Jurkat, Clone E6-1 (cell line): ENCODE data around the gene CHST8.

Experiments used
- DNase-seq: peaks from one replicate; pipeline ENCODE4 v3.0.0-alpha.2; 2011; ENCODE audit warnings: low read depth, low spot score
- H3K4me3 ChIP-seq: 2 replicates; pipeline ENCODE4 v1.5.1; 2011; ENCODE audit warnings: mild to moderate bottlenecking, low read length, control low read depth, moderate library complexity

CHST8 gene

DNA sequence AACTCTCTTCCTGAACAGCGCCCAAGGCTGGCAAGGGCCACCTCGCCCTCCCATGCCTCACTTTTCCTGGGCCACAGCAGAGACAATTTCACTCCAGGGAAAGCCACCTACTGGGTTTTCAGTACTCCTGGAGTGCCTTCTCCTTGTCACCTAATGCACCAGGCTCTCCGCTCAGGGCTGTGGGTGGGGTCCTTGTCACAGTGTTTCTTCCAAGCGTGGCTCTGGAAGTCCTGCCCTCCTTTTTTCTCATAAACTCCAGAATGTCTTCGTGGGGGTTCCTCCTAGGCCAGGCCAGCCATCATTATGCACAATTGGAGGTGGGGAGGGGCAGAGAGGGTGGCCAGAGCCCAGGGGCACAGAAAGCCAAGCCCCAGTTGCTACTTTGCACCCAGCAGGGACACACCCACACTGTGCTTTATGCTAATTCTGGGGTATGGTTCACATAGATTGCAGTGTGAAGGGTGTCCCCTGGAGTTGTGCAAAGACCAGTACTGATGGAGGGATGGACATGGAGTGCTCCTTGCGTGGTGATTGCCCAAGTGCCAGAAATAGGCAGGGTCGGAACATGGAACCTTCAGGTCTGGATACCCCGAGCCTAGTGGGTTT lies 78.8 kb downstream of the CHST8 start:
- DNase-seq: no peak
- H3K4me3 ChIP-seq: no peak overlapping the region

DNA sequence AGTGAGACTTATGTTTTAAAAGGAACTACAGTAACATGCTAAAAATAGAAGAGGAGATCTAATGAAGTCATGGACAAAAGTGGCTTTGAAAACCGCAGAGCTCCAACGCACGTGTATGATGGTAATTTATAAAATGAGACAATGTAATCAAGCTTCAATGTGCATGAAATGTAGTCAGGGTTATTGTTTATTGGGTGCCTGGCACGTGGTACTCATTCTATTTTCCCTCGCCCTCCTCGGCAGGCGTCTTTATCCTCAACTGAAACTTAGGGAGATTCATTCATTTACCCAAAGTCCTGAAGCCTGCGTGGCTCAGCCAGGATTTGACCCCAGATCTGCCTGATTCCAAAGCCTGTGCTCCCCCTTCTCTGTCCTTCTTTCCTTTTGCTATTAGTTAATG lies 79.8 kb downstream of the CHST8 start:
- H3K4me3 ChIP-seq: no peak overlapping the region
- no peak for DNase-seq

DNA sequence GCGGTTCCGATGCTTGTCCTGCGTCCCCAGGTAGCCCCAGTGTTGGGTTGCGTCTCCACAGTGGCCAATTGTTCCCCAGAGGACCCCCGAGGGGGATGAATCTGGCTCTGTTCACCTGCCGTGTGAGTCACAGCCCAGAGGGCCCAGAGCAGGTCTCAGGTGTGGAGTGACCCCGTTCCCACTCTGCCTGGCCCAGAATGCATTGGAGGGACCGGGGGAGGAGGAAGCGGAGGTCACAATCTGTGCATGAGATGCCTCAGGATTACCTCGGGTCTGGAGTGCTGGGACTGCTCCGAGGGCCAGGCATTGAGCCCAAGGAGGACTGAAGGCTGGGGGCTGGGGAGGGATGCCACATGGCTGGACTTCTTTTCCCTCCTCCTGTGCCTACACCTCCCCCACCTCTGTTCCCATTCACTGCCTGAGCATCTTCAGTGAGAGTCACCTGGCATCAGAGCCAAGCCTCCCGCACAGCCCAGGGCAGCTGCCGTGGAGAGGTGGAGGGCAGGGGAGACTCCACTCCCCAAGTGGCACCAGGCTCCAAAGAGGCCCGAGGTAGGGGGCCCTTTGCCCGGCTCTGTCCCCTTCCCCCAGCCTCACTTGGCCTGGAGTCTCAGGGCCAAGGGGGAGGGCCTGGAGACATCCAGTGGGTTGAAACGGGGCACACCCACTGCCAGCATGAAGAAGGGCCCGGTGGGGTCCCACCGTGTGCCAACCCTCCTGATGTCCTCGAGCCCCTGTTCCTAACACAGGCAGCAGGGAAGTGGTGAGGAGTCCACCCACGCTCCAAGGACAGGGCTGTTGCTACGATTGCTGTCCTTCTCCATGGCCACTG lies 81.1 kb downstream of the CHST8 start:
- DNase-seq: no peak
- H3K4me3 ChIP-seq: no peak overlapping the region

DNA sequence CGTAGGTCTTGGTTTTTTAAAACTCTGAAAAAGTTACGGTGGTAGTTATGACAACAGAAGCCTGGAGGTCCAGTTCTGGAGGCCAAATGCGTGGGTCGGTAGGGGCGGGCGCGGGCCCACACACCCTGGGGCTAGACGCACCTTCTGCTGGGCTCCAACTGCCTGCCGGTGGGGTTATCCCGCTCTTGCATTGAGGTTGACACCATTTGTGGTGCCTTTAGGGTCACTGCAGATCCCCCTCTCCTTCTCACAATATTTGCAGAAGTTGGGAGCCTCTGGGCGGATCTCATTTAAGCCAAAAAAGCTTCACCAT lies 81.6 kb downstream of the CHST8 start:
- H3K4me3 ChIP-seq: no peak overlapping the region
- DNase-seq: no peak

DNA sequence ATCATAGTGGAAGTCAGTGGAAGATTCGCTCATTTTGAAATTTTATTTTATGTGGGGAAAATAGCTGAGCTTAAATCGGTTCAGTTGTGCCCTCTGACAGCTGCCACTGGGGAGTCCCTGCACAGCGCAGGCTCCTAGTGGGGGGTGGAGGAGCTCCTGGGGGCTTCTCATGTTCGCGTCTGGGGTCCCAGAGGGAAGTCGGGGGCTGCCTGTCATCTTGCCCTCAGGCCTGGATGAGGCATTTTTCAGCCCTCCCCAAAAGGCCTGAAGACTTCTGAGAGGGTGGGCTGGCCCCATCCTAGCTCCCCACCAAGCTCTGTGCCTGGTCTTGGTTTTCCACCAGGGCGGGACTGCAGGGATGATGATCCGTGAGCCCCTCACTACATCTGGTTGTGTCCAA lies 82.1 kb downstream of the CHST8 start:
- no peak overlapping the region for H3K4me3 ChIP-seq
- DNase-seq: no peak

DNA sequence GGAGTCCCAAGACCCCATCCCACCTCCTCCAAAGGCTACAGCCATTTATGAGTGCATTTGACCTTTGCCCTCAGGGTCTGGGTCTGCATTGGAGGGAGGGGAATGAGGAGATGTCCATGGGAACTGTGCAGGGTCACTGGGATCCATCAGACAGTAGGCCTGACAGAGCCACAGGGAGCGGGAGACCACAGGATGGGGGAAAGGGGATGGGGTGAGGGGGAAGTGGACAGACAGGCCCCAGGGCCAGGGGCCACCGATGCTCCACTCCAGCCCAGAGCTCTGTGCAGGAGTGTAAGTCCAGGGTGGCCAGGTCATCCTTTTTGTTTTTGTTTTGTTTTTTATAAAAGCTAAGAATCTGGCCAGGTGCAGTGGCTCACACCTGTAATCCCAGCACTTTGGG lies 82.5 kb downstream of the CHST8 start:
- no peak for DNase-seq
- H3K4me3 ChIP-seq: no peak overlapping the region

DNA sequence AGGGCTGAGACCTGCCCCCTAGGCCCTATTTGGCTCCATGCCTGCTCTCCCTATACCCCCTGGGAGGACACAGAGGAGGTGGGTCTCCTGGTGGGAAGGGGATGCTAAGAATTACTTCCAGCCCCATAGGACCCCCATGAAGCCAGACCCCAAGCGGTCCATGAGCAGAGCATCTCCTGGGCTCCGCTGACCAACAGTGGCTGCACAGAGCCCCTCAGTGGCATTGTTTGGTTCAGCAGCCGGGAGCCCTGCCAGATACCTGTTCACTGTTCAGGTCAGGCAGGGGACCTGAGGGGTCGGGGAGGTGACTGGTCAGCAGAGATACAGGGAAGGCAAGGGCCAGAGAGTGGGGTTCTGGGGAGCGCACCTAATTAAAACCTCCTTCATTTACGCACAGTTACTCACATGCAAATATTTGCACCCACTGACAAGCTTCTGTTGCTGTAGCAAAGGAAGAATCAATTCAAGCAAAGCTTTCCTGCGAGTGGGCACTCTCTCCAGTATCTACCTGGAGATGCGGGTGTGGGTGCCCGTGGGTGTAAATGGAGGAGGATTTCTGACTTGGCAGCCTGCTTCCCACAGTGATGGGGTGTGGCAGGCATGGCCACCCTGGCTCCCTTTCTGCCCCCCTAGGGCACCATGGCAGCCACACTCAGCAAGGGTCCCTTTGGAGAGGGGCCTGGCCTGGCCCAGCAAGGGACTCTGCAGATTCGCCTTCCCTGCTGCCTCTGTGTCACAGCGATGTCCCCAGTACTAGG lies 83.5 kb downstream of the CHST8 start:
- no peak for DNase-seq
- no peak overlapping the region for H3K4me3 ChIP-seq

DNA sequence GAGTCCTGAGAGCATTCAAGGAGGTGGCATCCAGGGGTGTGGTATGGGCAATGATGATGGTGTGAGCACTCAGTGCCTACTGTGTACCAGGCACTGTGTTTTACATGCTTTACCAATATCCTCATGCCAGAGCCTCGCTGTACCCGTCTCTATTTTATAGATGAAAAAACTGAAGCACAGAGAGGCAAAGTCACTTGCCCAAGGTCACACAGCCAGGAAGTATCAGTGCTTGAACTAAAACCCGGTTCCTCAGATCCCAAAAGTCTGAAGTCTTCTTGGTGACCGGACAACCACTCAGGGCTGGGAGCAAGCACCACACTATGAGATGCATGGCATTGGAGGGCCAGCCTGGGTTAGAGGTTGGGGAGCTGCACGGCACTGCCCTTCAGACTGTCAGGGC lies 84.1 kb downstream of the CHST8 start:
- no peak for DNase-seq
- H3K4me3 ChIP-seq: no peak overlapping the region

DNA sequence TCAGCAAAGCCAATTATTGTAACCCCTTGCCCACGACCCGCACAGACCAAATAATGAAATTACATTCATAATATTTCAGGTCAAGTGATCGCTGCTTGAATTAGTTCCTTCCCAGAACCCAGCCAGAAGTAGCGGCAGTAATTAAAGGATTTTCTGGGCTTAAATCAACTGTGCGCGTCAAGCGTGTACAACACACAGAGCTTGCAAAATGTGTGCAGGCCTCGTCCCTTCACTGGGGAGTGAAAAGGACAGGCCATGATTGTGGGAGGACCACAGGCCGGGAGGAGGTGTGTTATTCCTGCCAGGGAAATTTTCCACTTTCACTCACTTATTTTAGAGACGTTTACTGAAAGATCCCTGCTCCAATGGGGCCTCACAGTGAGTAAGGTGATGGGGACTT lies 84.9 kb downstream of the CHST8 start:
- DNase-seq: no peak
- no peak overlapping the region for H3K4me3 ChIP-seq

DNA sequence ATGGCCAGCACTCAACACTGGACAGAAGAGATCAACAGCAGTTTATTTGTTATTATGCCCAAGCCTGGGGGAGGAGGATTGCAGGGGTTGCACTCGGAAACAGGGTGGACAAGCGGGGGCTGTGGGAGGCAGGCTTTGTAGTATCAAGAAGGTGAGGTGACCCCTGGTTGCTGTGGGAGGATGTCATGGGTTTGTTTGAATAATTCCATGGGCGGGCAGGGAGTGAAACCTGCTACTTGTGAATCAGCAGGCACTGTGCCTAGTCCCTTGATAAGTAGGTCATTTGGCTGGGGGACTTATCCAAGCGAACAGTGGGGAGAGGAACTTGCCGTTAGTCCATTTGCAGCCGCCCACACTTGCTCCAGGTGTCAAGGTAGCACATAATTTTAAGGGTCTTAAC lies 90.5 kb downstream of the CHST8 start:
- no peak for DNase-seq
- H3K4me3 ChIP-seq: no peak overlapping the region

DNA sequence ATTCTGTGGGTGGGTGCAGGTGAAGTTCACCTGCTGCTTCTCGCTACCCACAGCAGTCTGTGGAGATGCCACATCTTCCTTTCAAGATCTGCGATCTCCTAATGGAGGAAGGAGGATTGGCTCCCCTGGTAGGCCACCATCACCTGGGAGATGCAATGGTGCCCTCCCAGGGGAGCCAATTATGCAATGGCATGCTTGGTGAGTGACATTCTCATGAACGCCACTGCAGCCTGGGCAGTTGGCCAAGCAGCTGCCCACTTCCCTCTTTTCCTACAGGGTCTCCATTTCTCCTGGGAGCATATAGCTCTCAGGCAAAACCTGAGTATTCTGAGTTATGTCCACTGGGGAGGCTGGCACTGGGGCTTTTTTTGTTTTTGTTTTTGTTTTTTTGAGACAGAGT lies 91.4 kb downstream of the CHST8 start:
- no peak for DNase-seq
- no peak overlapping the region for H3K4me3 ChIP-seq

DNA sequence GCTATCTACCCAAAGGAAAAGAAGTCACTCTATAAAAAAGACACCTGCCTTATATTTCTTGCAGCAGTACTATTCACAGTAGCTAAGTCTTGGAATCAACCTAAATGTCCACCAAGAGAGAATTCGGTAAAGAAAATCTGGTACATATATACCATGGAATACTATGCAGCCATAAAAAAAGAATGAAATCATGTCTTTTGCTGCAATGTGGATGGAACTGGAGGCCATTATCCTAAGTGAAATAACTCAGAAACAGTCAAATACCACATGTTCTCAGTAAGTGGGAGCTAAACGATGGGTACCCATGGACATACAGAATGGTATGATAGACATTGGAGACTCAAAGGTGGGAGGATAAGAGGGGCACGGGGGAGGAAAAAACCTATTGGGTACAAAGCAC lies 92.4 kb downstream of the CHST8 start:
- DNase-seq: no peak
- H3K4me3 ChIP-seq: no peak overlapping the region

DNA sequence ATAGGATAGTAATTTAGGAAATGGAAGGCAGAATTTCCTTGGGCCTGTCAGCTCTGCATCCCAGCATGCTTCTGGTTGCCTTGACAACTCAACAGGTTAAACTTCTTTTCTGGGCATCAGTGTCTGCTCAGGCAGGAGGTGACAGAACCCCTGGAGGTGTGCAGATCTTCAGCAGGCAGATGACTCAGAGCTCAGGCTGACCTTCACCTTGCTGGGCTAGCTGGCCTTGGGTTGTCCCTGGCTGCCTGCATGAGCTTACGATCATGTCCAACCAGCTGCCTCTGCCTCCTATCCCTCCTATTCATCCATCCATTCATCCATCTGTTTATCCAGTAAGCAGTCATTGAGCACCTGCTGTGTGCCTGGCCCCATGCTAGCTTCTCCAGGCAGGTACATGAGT lies 93.7 kb downstream of the CHST8 start:
- DNase-seq: no peak
- no peak overlapping the region for H3K4me3 ChIP-seq

DNA sequence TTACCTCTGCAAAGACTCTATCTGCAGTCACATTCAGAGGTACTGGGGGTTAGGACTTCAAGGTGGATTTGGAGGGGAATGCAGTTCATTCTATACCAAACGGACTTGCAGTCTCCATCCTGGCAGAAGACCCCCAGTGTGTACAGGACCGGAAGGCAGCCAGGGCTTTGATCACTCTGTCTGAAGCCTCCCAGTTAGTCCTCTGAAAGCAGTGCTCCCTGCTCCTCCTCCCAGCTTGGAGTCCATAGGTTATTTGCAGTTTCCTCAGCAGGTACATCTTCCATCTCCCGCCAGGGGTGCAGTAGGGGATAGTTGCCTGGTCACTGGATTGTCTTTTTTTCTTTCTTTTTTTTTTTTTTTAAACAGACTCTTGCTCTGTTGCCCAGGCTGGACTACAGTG lies 96.1 kb downstream of the CHST8 start:
- no peak overlapping the region for H3K4me3 ChIP-seq
- no peak for DNase-seq

DNA sequence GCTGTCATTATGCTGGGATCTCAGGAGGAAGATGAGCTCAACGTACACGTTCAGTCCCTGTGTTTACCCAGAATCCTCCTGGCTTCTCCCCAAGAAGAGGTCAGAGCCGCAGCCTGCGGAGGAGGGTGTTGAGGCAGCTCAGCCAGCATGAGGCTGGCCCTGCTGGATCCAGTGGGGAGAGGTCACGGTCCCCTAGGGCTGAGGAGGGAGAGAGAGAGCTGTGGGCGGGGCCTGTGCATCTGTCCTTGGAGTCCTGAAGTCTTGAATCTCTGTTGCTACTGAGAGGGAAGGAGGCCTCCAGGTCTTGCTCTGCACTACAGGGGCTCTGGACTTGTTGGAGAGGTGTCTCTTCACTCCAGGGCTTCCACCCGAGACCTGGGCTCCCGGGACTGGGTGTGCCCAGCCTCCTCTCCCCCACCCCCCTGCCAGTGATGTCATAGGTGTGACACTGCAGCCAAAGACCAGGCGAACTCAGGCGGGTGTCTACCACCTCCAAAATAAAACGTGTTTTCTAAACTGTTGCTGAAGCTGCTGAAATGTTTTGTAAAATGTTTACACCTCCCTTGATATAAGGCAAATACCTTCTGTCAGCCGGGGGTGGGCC lies 97.0 kb downstream of the CHST8 start:
- no peak for DNase-seq
- no peak overlapping the region for H3K4me3 ChIP-seq

DNA sequence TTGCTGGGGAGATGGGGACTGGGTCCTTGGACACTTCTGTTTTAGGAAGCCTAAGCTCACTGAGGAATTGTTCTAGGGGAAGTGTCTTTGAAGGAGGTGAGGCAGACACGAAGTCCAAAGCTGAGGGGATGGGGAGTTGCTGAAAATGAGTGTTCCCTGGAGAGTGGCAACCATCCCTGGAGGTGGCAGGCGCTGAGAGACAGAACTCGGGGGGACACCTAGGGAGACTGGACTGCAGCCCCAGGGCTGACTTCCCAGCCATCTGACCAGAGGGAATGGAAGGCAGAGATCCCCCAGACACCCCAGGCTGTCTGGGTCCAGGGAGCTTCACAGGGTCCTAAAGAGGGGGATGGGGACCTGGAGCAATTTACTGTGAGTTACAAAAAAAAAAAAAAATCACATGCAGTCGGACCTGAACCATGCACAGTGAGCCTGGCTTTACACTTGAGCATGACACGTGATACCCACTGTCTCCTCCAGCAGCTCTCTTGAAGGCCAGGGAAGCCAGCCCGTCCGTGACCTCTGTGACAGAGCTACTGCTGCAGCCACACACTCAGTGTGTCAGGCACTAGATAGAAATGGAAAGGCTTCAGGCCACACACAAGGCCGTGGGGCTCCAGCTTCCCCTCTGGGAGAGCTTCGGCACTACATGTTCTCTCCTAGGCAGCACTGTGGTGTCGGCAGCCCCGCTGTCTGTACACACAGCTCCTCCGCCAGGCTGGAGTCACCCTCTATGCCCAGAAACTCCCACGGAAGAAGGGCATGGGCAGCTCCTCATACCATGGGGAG lies 97.8 kb downstream of the CHST8 start:
- DNase-seq: no peak
- no peak overlapping the region for H3K4me3 ChIP-seq

DNA sequence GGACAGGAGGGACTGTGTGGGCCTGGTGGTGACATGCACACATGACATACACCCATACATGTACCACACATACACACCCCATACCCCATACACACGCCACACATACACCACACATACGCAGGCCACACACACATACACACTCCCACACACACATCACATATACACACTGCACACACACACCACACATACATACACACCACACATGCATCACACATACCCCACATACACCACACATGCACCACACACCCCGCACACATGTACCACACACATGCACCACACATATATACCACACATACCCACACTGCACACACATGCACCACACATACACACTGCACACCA lies 98.4 kb downstream of the CHST8 start:
- DNase-seq: no peak

DNA sequence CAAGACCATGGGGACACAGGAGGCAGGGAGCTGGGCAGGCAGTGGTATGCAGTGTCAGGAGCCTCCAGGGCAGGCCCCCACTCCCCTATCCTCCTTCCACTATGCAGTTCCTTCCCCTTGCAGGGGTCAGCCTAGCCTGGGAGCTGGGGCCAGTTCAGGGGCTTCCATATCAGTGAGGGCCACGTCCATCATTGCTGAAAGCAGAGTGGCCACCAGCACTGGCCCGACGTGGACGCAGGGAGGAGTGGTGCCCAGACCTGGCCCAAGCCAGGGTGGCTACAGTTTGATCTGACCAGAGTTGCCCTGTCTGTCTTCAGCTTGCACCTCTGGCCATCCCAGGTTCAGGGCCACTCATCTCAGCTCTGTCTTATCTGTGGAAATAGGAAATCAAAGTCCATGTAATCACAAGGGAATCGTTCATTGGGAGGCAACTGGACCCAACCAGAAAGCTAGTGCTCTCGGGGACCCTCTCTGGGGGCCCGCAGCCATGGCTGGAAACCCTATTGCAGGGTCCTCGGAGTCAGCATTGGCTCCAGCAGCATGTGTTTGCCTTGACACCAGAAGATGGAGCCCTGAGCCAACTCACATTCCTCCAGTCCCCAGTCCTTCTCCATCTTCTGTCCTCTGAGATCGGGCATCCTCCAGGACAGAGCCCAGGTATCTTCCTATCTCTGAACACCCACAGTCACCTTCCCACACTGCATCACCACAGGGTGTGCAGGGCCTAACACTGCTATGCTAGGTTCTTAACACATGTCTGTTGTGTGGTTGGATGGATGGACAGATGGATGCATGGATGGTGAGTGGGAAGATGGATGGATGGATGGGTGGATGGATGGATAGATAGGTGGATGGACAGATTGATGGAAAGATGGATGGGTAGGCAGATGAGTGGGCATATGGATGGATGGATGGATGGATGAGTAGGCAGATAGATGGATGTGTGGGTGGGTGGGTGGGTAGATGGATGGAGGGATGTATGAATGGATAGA lies 99.2 kb downstream of the CHST8 start:
- no peak for DNase-seq
- no peak overlapping the region for H3K4me3 ChIP-seq

More for the DNA sequence above, 98.4 kb downstream of the CHST8 start:
- H3K4me3 ChIP-seq: no peak overlapping the region
